ENCODE measurements around the gene SLC37A2. TPM values are rescaled to one million over a fixed set of nuclear protein-coding genes. Genes with fewer than 3 reads are reported as not detected.
"Not testable (repeated sequence)": the region's sequence is repeated elsewhere in the genome, so short reads cannot be mapped to it uniquely, and the experiment has no call there.

Gene SLC37A2
- total RNA-seq, 2 experiments from 2014 or later = 0.91 to 1.1 TPM

GRCh38 chr11:125082611-125083311 is 19.7 kb downstream of the SLC37A2 start:
- peak; percentile 34 for DNase-seq
- Mint-ChIP-seq H3K27me3 (no peaks in the 10 kb centered on the region), H3K27ac (no peak overlapping the region), H3K4me1 (no peaks in the 10 kb centered on the region), H3K9me3 (ENCODE audit: low read depth) (no peaks in the 10 kb centered on the region), H3K4me3 (no peak overlapping the region), H3K36me3 (no peaks in the 10 kb centered on the region)
- CTCF ChIA-PET = interaction anchor here (1.1 to 2.0 kb wide), 3 partner anchors 9 to 206 kb away, joined by 3 to 7 read pairs (median 5); no protein-coding TSS in a partner anchor
- ATAC-seq = no peak

- peak; percentile 11 for DNase-seq
- no peaks in the 10 kb centered on the region for H3K27me3 Mint-ChIP-seq
- H3K36me3 Mint-ChIP-seq = no peaks in the 10 kb centered on the region
- CTCF ChIA-PET = interaction anchor here (1.1 to 1.4 kb wide), 2 partner anchors 58 to 207 kb away, joined by 3 to 5 read pairs; no protein-coding TSS in a partner anchor
- no peak for ATAC-seq
- H3K4me3 Mint-ChIP-seq = no peak overlapping the region
- no peak overlapping the region for H3K27ac Mint-ChIP-seq
- no peaks in the 10 kb centered on the region for H3K9me3 Mint-ChIP-seq (ENCODE audit: low read depth)
- no peaks in the 10 kb centered on the region for H3K4me1 Mint-ChIP-seq
Observed at GRCh38 chr11:125083312-125084056, 20.4 kb downstream of the SLC37A2 start.

DNA sequence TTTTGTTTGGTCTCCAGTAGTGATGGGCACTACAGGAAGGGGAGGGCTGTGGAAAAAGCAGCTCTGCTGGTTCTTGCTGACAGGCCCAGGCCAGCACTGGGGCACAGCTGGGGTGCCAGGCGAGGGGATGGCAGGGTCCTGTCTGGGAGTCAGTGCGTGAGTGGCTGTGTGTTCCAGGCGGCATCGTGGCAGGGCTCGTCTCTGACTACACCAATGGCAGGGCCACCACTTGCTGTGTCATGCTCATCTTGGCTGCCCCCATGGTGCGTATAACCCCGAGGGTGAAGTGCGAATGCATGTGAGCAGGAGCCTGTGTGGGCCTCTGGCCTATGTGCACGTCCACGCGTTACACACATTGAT is 20.9 kb downstream of the SLC37A2 start:
- H3K27ac Mint-ChIP-seq = no peak overlapping the region
- CTCF ChIA-PET = no interaction called here
- H3K27me3 Mint-ChIP-seq = no peaks in the 10 kb centered on the region
- no peaks in the 10 kb centered on the region for H3K36me3 Mint-ChIP-seq
- no peak overlapping the region for H3K4me3 Mint-ChIP-seq
- no peak for ATAC-seq
- peak; percentile 33 for DNase-seq
- no peaks in the 10 kb centered on the region for H3K4me1 Mint-ChIP-seq
- H3K9me3 Mint-ChIP-seq (ENCODE audit: low read depth) = no peaks in the 10 kb centered on the region

GRCh38 chr11:125084761-125085231 is 21.7 kb downstream of the SLC37A2 start:
- DNase-seq (peak; percentile 31), ATAC-seq (no peak)
- CTCF ChIA-PET = no interaction called here
- Mint-ChIP-seq H3K9me3 (ENCODE audit: low read depth) (no peaks in the 10 kb centered on the region), H3K4me3 (no peak overlapping the region), H3K36me3 (no peaks in the 10 kb centered on the region), H3K27ac (no peak overlapping the region), H3K4me1 (no peaks in the 10 kb centered on the region), H3K27me3 (no peaks in the 10 kb centered on the region)

GRCh38 chr11:125085301-125086081 is 22.4 kb downstream of the SLC37A2 start:
- no peak for ATAC-seq
- Mint-ChIP-seq H3K9me3 (ENCODE audit: low read depth) (no peaks in the 10 kb centered on the region), H3K27ac (no peak overlapping the region), H3K27me3 (no peaks in the 10 kb centered on the region), H3K4me3 (no peak overlapping the region), H3K36me3 (no peaks in the 10 kb centered on the region), H3K4me1 (no peaks in the 10 kb centered on the region)
- CTCF ChIA-PET = no interaction called here
- DNase-seq = peak; percentile 32

DNA sequence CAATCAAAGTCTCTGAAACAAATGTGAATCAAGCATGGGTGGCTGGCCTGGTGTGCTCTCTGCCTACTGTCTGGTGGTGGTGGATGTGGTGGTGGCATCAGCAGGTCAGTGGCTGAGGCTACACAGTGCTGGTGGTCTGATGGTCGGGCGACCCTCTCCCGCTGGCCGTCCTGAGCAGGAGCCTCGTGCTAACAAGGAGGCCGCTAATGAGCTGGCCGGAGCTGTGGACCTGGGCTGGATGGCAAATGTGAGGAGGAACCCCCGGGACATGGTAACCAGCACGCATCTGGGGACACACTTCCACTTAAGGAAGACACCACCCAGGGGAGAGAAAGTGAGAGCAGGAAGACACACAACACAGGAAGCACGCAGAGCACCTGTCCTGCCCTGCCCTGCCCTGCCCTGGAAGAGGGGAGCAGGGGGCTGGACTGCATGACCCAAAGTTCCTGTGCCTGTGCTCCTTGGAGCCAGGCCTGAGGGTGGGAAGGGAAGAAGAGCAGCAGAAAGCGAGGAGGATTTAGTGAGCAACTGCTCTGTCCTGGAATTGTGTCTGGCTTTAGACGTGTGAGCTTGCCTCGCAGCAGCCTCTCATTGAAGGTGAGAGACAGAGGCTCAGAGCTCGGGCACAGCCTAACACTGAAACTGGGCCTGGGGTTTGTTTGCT is 23.7 kb downstream of the SLC37A2 start:
- Mint-ChIP-seq H3K4me1 (peaks cover 2% of the 10 kb centered on the region), H3K4me3 (no peak overlapping the region), H3K27ac (no peak overlapping the region), H3K27me3 (no peaks in the 10 kb centered on the region), H3K36me3 (no peaks in the 10 kb centered on the region), H3K9me3 (ENCODE audit: low read depth) (no peaks in the 10 kb centered on the region)
- ATAC-seq = no peak
- CTCF ChIA-PET = no interaction called here
- DNase-seq = no peak

DNA sequence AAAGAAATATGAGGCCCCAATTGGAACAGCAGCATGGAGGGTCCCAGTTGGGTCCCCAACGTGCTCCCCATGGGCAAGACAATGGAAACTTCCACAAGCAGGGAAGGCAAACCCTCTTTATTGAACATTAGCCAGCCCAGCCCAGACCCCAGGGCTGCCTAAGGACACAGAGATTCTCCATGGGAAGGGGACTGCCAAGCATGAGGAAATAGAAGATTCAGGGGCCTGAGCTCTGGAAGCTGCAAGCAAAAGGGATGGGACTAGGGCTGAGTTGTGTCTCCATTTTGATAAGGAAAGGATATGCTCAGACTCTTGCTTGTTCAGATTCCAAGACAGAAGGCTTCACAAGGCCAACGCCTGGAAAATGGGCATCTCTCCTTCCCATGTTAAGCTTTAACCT is 25.0 kb downstream of the SLC37A2 start:
- Mint-ChIP-seq H3K4me3 (no peak overlapping the region), H3K27ac (no peak overlapping the region), H3K27me3 (no peaks in the 10 kb centered on the region), H3K36me3 (no peaks in the 10 kb centered on the region), H3K9me3 (ENCODE audit: low read depth) (no peaks in the 10 kb centered on the region), H3K4me1 (peaks cover 2% of the 10 kb centered on the region)
- CTCF ChIA-PET = no interaction called here
- DNase-seq (no peak), ATAC-seq (no peak)

GRCh38 chr11:125088576-125089455 is 25.7 kb downstream of the SLC37A2 start:
- ATAC-seq = no peak
- Mint-ChIP-seq H3K36me3 (no peaks in the 10 kb centered on the region), H3K27me3 (no peaks in the 10 kb centered on the region), H3K27ac (no peak overlapping the region), H3K4me1 (peaks cover 2% of the 10 kb centered on the region), H3K9me3 (ENCODE audit: low read depth) (no peaks in the 10 kb centered on the region), H3K4me3 (no peak overlapping the region)
- CTCF ChIA-PET = no interaction called here
- DNase-seq = no peak

GRCh38 chr11:125089481-125089880 is 26.4 kb downstream of the SLC37A2 start:
- not testable (repeated sequence) for ATAC-seq; H3K27me3 Mint-ChIP-seq; H3K9me3 Mint-ChIP-seq (ENCODE audit: low read depth); H3K36me3 Mint-ChIP-seq; H3K27ac Mint-ChIP-seq; DNase-seq; H3K4me1 Mint-ChIP-seq; H3K4me3 Mint-ChIP-seq
- CTCF ChIA-PET = interaction anchor here (1.4 to 2.7 kb wide), 2 partner anchors 52 to 267 kb away, joined by 3 to 32 read pairs; no protein-coding TSS in a partner anchor

DNA sequence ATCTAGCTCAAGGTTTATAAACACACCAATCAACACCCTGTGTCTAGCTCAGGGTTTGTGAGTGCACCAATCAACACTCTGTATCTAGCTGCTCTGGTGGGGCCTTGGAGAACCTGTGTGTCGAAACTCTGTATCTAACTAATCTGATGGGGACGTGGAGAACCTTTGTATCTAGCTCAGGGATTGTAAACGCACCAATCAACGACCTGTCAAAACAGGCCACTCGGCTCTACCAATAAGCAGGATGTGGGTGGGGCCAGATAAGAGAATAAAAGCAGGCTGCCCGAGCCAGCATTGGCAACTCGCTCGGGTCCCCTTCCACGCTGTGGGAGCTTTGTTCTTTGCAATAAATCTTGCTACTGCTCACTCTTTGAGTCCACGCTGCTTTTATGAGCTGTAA is 27.0 kb downstream of the SLC37A2 start:
- not testable (repeated sequence) for H3K4me3 Mint-ChIP-seq; ATAC-seq; DNase-seq; H3K36me3 Mint-ChIP-seq; H3K4me1 Mint-ChIP-seq; H3K9me3 Mint-ChIP-seq (ENCODE audit: low read depth); H3K27ac Mint-ChIP-seq; H3K27me3 Mint-ChIP-seq
- CTCF ChIA-PET = interaction anchor here (1.1 to 2.7 kb wide), 7 partner anchors 10 to 266 kb away, joined by 3 to 32 read pairs (median 3); no protein-coding TSS in a partner anchor

DNA sequence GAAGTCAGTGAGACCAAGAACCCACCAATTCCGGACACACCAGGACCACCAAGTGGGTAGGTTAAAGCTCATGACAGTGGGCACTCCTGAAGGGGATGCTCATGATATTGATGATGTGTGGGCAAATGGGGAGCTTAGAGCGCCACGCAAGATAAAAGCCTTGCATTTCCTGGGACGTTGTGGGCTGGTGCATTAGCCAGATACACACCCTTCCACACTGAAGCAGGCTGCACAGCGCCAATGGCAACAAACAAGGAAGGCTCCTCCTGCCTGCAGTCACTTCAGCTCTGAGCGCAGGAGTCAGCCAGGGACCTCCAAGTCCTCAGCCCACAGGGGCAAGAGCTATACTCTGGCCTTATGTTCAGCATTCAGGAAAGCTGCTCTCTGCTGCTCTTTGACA is 27.7 kb downstream of the SLC37A2 start:
- no peaks in the 10 kb centered on the region for H3K27me3 Mint-ChIP-seq
- no peaks in the 10 kb centered on the region for H3K9me3 Mint-ChIP-seq (ENCODE audit: low read depth)
- no peaks in the 10 kb centered on the region for H3K36me3 Mint-ChIP-seq
- H3K4me3 Mint-ChIP-seq = no peak overlapping the region
- peaks cover 2% of the 10 kb centered on the region for H3K4me1 Mint-ChIP-seq
- DNase-seq = no peak
- CTCF ChIA-PET = interaction anchor here (0.7 to 2.7 kb wide), 20 partner anchors 9 to 273 kb away, joined by 3 to 32 read pairs (median 3); partner anchors contain the start of genes PKNOX2 and TMEM218
- ATAC-seq = no peak
- no peak overlapping the region for H3K27ac Mint-ChIP-seq

- Mint-ChIP-seq H3K9me3 (ENCODE audit: low read depth) (no peaks in the 10 kb centered on the region), H3K4me1 (peaks cover 2% of the 10 kb centered on the region), H3K4me3 (no peak overlapping the region), H3K27me3 (no peaks in the 10 kb centered on the region), H3K27ac (no peak overlapping the region), H3K36me3 (no peaks in the 10 kb centered on the region)
- no peak for DNase-seq
- CTCF ChIA-PET = interaction anchor here (0.7 to 2.7 kb wide), 19 partner anchors 9 to 273 kb away, joined by 3 to 32 read pairs (median 3); partner anchors contain the start of genes PKNOX2 and TMEM218
- ATAC-seq = peak; percentile 39
Observed at GRCh38 chr11:125091247-125091876, 28.3 kb downstream of the SLC37A2 start.

Data from activated CD8-positive, alpha-beta memory T cell treated with anti-CD3 and anti-CD28 coated beads, Interleukin-2, amount 10 ng/mL, durations not matched to agents 7 days and 5 days (primary cell).